ENCODE data around the gene B3GALT2. TPM values are rescaled to one million over a fixed set of nuclear protein-coding genes. Genes with fewer than 3 reads are reported as not detected.
"Not testable (repeated sequence)": the region's sequence is repeated elsewhere in the genome, so short reads cannot be mapped to it uniquely, and the experiment has no call there.

The B3GALT2 gene
- polyA plus RNA-seq (ENCODE audit: insufficient read length in 3 of 3), result 10 to 100 TPM; 11.9 to 15.5 (median 12.8) TPM
- long read RNA-seq, donor 1, transcript B3GALT2-201 (2 exons, 3,274 nt), result major isoform, 7 of 7 reads
- long read RNA-seq, donor 1, partial matches to known transcripts, result 0 of 7 reads
- long read RNA-seq, donor 1, other reads (novel, unspliced or antisense), result 0 of 7 reads
- long read RNA-seq, donor 2, partial matches to known transcripts, result 0 of 3 reads
- long read RNA-seq, donor 2, other reads (novel, unspliced or antisense), result 0 of 3 reads
- long read RNA-seq, donor 3, transcript B3GALT2-201 (2 exons, 3,274 nt), result major isoform, 6 of 6 reads
- long read RNA-seq, donor 3, partial matches to known transcripts, result 0 of 6 reads
- long read RNA-seq, donor 3, other reads (novel, unspliced or antisense), result 0 of 6 reads
- long read RNA-seq, donor 4, partial matches to known transcripts, result 0 of 4 reads
- long read RNA-seq, donor 4, other reads (novel, unspliced or antisense), result 0 of 4 reads
- long read RNA-seq, donor 5, partial matches to known transcripts, result 0 of 1 reads
- long read RNA-seq, donor 5, other reads (novel, unspliced or antisense), result 0 of 1 reads
- long read RNA-seq, donor 6, result 0 reads
- long read RNA-seq, donor 7, transcript B3GALT2-201 (2 exons, 3,274 nt), result major isoform, 6 of 6 reads
- long read RNA-seq, donor 7, partial matches to known transcripts, result 0 of 6 reads
- long read RNA-seq, donor 7, other reads (novel, unspliced or antisense), result 0 of 6 reads
- long read RNA-seq, donor 8, partial matches to known transcripts, result 0 of 1 reads
- long read RNA-seq, donor 8, other reads (novel, unspliced or antisense), result 0 of 1 reads
- long read RNA-seq, donor 9, partial matches to known transcripts, result 0 of 4 reads
- long read RNA-seq, donor 9, other reads (novel, unspliced or antisense), result 0 of 4 reads
- long read RNA-seq, donor 10, transcript B3GALT2-201 (2 exons, 3,274 nt), result major isoform, 7 of 7 reads
- long read RNA-seq, donor 10, partial matches to known transcripts, result 0 of 7 reads
- long read RNA-seq, donor 10, other reads (novel, unspliced or antisense), result 0 of 7 reads
- long read RNA-seq, donor 11, partial matches to known transcripts, result 0 of 1 reads
- long read RNA-seq, donor 11, other reads (novel, unspliced or antisense), result 0 of 1 reads
- long read RNA-seq, donor 12, transcript B3GALT2-201 (2 exons, 3,274 nt), result major isoform, 6 of 6 reads
- long read RNA-seq, donor 12, partial matches to known transcripts, result 0 of 6 reads
- long read RNA-seq, donor 12, other reads (novel, unspliced or antisense), result 0 of 6 reads
- long read RNA-seq, donor 13, partial matches to known transcripts, result 0 of 1 reads
- long read RNA-seq, donor 13, other reads (novel, unspliced or antisense), result 0 of 1 reads
- long read RNA-seq, donor 14, result 0 reads
- long read RNA-seq, donor 15, partial matches to known transcripts, result 0 of 1 reads
- long read RNA-seq, donor 15, other reads (novel, unspliced or antisense), result 0 of 1 reads
- long read RNA-seq, donor 16, transcript B3GALT2-201 (2 exons, 3,274 nt), result major isoform, 7 of 7 reads
- long read RNA-seq, donor 16, partial matches to known transcripts, result 0 of 7 reads
- long read RNA-seq, donor 16, other reads (novel, unspliced or antisense), result 0 of 7 reads

GRCh38 chr1:193185901-193186731 lies at the start of gene B3GALT2:
B3GALT2 (minus strand) TSS chr1:193186613; CDS start chr1:193181562, 5,051 bp downstream.
- peak; percentile 63 for DNase-seq

- no peak for DNase-seq
Observed at GRCh38 chr1:193234530-193234929, 48.1 kb upstream of the B3GALT2 start.

- not testable (repeated sequence) for DNase-seq
Observed at GRCh38 chr1:193231146-193231545, 44.7 kb upstream of the B3GALT2 start.

- DNase-seq, result no peak
Observed at GRCh38 chr1:193229136-193229535, 42.7 kb upstream of the B3GALT2 start.

- no peak for DNase-seq
Observed at GRCh38 chr1:193222056-193222615, 35.7 kb upstream of the B3GALT2 start.

- DNase-seq, result no peak
Observed at GRCh38 chr1:193221651-193222050, 35.2 kb upstream of the B3GALT2 start.

GRCh38 chr1:193219391-193219790 lies 33.0 kb upstream of the B3GALT2 start:
- DNase-seq, result no peak

GRCh38 chr1:193216920-193217319 lies 30.5 kb upstream of the B3GALT2 start:
- no peak for DNase-seq

- DNase-seq, result no peak
Observed at GRCh38 chr1:193213998-193214397, 27.6 kb upstream of the B3GALT2 start.

- DNase-seq, result no peak
Observed at GRCh38 chr1:193212637-193213036, 26.2 kb upstream of the B3GALT2 start.

- no peak for DNase-seq
Observed at GRCh38 chr1:193211539-193211938, 25.1 kb upstream of the B3GALT2 start.

- peak; percentile 70 for DNase-seq
Observed at GRCh38 chr1:193210996-193211395, 24.6 kb upstream of the B3GALT2 start.

- DNase-seq, result no peak
Observed at GRCh38 chr1:193201021-193201420, 14.6 kb upstream of the B3GALT2 start.

GRCh38 chr1:193199940-193200339 lies 13.5 kb upstream of the B3GALT2 start:
- DNase-seq, result no peak

GRCh38 chr1:193192586-193192985 lies 6.2 kb upstream of the B3GALT2 start:
- DNase-seq, result no peak

GRCh38 chr1:193190096-193190744 lies 3.8 kb upstream of the B3GALT2 start:
- DNase-seq, result peak; percentile 43

- DNase-seq, result no peak
Observed at GRCh38 chr1:193189442-193190095, 3.2 kb upstream of the B3GALT2 start.

GRCh38 chr1:193188915-193189314 lies 2.5 kb upstream of the B3GALT2 start:
- not testable (repeated sequence) for DNase-seq

GRCh38 chr1:193187114-193187513 lies 701 bp upstream of the B3GALT2 start:
- DNase-seq, result no peak
